GM21381 (cell line): ENCODE measurements around the gene CNTNAP2.

Experiments used
- ATAC-seq: cut with Tn5 transposase; IDR thresholded peaks from one replicate; pipeline ENCODE4 v1.9.1; 2021; ENCODE audit warnings: mild to moderate bottlenecking, moderate library complexity; ENCODE audit not compliant: unreplicated experiment

Gene CNTNAP2

GRCh38 chr7:148105853-148106252 lies 1989.3 kb downstream of the CNTNAP2 start:
- no peak for ATAC-seq

GRCh38 chr7:148107443-148108127 lies 1991.0 kb downstream of the CNTNAP2 start:
- ATAC-seq, result no peak

DNA sequence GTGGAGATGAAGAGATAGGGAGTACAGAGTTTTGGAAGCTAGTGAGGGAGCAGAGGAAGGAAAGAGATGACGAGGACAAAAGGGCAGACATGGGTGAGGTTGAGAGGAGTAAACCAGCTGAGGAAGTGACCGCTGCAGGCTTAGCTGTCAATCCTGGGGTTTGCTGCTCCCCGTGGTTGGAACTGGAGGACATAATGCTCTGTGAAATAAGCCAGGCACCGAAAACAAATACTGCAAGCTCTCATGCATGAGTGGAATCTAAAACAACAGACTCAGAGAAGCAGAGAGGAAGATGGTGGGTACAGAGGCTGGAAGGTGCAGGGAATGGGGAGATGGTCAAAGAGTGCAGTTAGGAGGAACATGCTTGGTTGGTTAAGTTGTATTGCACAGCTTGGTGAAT lies 1991.8 kb downstream of the CNTNAP2 start:
- ATAC-seq, result no peak

GRCh38 chr7:148110097-148110868 lies 1993.7 kb downstream of the CNTNAP2 start:
- ATAC-seq, result no peak

DNA sequence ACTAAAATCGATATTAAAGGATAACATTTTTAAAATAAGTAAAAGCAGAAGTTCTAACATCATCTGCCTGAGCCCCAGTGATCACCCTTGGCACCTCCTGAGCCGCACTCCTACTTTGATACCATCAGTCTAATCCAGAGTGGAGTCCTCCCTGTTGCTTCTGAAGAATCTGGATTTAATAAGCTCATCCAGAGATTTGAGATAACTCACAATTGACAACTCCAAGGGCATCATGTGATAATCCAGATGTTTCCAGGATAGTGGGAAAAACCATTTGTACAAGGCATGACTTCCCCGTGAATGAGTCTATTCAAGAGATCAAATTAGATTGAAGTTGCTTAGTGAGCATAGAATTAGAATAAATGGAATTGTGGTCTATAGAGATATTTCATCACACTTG lies 1998.2 kb downstream of the CNTNAP2 start:
- no peak for ATAC-seq

DNA sequence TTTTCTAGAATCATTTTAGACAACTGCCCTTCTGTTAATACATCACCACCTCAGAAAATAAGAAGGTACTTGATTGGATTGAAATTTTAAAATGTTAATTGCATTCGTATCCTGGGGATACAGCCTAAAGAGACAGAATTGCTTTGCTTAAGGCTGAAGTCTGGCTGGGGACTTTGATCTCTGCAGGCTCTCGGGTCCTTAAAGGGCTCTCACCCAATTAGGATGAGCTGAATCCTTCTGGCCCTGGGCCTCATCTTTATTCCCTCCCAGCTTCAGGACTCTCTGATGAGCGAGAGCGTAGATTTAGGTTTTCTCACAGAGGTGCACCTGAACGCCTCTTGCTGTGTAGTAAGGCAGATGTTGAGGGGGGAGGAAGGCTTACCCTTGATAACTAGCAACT lies 1998.7 kb downstream of the CNTNAP2 start:
- no peak for ATAC-seq

GRCh38 chr7:148116195-148116594 lies 1999.6 kb downstream of the CNTNAP2 start:
- ATAC-seq, result no peak

DNA sequence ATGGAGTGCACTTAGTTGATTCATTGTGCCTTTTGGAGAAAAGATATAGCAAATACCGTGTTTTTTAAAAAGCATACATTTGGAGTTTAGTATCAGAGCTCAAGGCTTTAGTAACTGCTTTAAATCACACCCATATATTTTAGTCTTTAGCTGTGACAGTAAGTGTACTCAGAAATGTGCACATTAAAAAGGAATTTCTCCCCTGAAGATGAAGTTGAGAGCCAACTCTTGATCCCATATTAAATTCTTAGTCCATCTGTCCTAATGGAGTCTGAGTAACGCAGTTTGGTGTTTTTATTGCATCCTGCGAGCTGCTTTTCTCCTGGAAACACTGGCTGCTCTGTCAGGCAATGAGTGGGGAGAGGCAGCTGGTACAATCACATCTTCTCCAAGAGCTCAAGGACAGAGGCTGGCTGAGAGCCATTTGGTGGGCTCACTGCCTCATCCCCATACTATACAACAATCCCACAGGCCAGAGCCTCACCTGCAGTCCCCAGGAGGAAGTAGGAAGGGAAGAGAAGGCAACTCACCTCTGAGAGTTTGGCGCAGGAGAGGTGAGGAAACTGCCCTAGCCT lies 2000.3 kb downstream of the CNTNAP2 start:
- no peak for ATAC-seq

- ATAC-seq, result no peak
These were observed 2001.8 kb downstream of the CNTNAP2 start for GRCh38 chr7:148118371-148118770.

- no peak for ATAC-seq
These were observed 2004.8 kb downstream of the CNTNAP2 start for GRCh38 chr7:148121401-148121800.

DNA sequence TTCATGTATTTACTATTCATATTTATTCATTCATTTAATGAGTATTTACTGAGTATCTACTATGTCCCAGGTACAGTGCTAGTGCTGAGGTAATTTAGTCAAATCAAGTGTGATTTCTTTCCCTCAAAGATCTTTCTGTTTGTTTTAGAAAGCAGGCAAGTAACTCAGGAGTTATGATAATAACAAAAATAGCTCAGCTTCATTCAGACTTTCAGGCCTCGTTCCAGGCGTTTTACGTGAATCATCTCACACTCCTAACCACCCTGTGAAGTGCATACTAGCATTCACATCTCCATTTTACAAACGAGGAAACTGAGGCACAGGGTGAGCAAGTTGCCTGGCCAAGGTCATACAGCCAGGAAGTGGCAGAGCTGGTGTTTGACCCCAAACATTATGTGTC lies 2005.2 kb downstream of the CNTNAP2 start:
- ATAC-seq, result no peak

GRCh38 chr7:148124477-148124876 lies 2007.9 kb downstream of the CNTNAP2 start:
- no peak for ATAC-seq

DNA sequence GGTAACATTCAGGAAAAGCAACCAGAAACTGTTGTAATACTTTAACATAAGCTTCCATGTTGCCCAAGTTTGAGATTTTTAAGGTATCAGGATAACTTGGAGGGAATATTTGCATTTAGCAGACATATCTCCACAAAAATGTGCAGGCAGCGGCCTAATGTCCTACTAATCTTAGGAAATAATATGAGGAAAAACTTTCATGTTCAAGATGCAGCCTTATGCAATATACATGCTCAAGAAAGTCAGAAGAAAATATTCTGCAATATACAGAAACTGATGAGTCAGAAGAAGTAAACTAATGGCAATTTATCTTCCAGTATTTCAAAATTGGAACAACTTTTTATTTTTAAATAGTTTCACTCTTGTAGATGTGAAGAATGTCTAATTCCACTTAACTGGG lies 2010.8 kb downstream of the CNTNAP2 start:
- no peak for ATAC-seq

DNA sequence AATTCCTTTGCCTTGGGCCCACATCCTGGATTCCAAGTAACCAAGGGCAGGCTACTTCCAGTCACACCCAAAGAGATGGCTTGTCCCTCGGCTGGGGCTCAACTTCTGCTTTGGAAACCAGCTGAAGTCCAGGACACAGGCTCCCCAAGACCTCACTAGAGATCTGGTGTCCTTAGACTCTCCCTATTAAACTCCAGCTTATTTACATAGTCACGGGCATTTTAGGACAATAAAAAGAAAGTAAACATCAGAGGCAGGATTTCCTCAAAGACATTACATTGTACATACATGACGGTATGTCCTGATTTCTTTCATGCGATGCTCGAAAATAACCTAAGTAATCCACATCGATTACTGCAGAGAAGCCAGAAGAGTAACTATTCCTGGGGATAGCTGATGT lies 2012.4 kb downstream of the CNTNAP2 start:
- no peak for ATAC-seq

- ATAC-seq, result no peak
These were observed 2018.5 kb downstream of the CNTNAP2 start for GRCh38 chr7:148135116-148135515.

- ATAC-seq, result no peak
These were observed 2019.4 kb downstream of the CNTNAP2 start for GRCh38 chr7:148135997-148136396.

GRCh38 chr7:148142660-148143248 lies 2026.2 kb downstream of the CNTNAP2 start:
- no peak for ATAC-seq

DNA sequence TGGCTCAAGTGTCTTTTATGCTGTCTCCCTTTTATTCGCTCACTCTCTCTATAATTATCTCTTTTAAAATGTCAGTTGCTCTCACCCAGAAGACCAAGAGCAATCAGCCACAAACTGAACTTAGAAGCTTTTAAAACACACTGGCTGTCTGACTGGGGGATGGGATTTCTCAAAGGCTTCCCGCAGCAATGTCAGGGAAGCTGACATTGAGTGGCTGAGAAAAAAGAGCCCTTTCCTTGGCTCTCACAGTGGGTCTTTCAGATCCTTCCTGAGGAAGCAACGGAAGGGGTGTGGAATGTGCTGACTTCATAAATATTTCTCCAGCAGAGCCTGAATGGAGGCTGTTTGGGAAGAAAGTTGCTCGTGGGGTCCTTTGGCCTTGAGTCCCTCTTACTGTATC lies 2028.2 kb downstream of the CNTNAP2 start:
- no peak for ATAC-seq

DNA sequence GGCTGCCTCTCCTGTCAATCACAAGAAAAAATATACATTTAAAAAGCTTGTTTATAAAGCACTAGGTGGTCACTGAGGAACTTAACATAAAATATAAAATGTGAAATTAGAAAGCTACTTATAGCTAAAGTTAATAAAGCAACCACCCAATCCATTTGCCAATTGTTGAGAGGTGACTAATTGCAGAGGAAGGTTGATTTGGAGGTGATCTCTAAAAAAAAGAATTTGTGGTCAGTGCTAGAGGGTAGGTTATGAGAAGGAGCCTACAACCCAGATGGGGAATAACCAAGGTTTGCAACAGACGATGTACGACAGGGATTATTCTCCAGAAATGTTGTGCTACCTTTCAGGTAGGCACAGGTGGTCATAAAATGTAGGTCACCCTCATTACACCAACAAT lies 2029.7 kb downstream of the CNTNAP2 start:
- ATAC-seq, result no peak

- no peak for ATAC-seq
These were observed 2030.8 kb downstream of the CNTNAP2 start for GRCh38 chr7:148147438-148147837.

GRCh38 chr7:148148456-148148855 lies 2031.9 kb downstream of the CNTNAP2 start:
- no peak for ATAC-seq

- no peak for ATAC-seq
These were observed 2033.1 kb downstream of the CNTNAP2 start for GRCh38 chr7:148149730-148150129.
